ENCODE measurements around the gene TMEM88.

DNA sequence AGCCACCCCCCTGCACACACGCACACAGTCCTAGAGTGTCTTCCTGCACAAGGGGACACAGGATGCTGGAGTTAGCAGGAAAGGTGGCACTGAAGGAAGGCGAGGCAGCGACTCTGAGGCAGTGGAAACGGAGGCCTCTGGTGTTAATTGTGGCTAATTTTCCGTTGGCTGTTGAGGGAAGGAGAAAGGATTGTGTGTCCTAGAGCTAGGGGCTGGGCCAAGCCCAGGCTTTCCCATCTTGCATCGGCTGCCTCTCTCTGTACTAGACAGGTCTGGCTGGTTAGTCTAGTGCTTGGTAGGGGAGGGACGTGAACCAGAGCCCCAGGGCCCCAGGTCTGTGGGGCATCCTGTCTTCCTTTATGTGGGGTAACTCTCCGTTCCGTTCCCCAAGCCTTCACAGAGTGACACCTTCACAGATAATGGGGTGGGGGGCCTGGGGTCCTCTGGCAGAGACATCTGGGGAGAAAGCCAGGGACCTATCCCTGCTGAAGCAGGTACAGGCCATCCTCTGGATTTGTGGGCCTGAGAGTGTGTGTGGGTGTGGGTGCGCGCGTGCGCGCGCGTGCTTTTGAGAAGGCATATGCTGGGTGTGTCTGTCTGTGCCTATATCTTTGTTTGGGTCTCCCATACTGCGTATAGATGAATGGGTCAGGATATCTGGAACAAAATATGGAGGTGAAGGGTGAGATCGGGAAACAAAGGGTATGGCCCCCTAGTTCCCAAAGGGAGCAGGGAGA, 33.5 kb downstream of the TMEM88 start, which contains the start of gene CHD3:
- TF ChIP-seq, protein P1, sequence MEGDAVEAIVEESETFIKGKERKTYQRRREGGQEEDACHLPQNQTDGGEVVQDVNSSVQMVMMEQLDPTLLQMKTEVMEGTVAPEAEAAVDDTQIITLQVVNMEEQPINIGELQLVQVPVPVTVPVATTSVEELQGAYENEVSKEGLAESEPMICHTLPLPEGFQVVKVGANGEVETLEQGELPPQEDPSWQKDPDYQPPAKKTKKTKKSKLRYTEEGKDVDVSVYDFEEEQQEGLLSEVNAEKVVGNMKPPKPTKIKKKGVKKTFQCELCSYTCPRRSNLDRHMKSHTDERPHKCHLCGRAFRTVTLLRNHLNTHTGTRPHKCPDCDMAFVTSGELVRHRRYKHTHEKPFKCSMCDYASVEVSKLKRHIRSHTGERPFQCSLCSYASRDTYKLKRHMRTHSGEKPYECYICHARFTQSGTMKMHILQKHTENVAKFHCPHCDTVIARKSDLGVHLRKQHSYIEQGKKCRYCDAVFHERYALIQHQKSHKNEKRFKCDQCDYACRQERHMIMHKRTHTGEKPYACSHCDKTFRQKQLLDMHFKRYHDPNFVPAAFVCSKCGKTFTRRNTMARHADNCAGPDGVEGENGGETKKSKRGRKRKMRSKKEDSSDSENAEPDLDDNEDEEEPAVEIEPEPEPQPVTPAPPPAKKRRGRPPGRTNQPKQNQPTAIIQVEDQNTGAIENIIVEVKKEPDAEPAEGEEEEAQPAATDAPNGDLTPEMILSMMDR (conservative IDR thresholded peaks at IDR 0.05; ENCODE audit: low read depth, low read length) = no peak
- TF ChIP-seq SMC3 (IDR thresholded peaks at IDR 0.05; ENCODE audit: low read depth, low read length) (no peak), POLR2A (IDR thresholded peaks at IDR 0.05; ENCODE audit: low read depth, low read length) (0 out of 2 replicates have a peak, but pooled peaks have one; percentile 15), MXI1 (IDR thresholded peaks at IDR 0.05; ENCODE audit: borderline replicate concordance, low read depth, low read length) (no peak), CEBPB (IDR thresholded peaks at IDR 0.05; ENCODE audit: low read depth, low read length) (no peak), MAZ (IDR thresholded peaks at IDR 0.05; ENCODE audit: borderline replicate concordance, low read depth, low read length) (no peak), RCOR1 (IDR thresholded peaks at IDR 0.05; ENCODE audit: insufficient replicate concordance, low read length) (no peak), RAD21 (IDR thresholded peaks at IDR 0.05; ENCODE audit: low read length) (no peak), MAFK (IDR thresholded peaks at IDR 0.05; ENCODE audit: low read depth, low read length) (no peak), BHLHE40 (IDR thresholded peaks at IDR 0.05; ENCODE audit: low read depth, low read length) (no peak)
- TF ChIP-seq, protein P2, sequence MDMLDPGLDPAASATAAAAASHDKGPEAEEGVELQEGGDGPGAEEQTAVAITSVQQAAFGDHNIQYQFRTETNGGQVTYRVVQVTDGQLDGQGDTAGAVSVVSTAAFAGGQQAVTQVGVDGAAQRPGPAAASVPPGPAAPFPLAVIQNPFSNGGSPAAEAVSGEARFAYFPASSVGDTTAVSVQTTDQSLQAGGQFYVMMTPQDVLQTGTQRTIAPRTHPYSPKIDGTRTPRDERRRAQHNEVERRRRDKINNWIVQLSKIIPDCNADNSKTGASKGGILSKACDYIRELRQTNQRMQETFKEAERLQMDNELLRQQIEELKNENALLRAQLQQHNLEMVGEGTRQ (IDR thresholded peaks at IDR 0.05; ENCODE audit: low read depth, low read length) = no peak
- TF ChIP-seq, protein P3, sequence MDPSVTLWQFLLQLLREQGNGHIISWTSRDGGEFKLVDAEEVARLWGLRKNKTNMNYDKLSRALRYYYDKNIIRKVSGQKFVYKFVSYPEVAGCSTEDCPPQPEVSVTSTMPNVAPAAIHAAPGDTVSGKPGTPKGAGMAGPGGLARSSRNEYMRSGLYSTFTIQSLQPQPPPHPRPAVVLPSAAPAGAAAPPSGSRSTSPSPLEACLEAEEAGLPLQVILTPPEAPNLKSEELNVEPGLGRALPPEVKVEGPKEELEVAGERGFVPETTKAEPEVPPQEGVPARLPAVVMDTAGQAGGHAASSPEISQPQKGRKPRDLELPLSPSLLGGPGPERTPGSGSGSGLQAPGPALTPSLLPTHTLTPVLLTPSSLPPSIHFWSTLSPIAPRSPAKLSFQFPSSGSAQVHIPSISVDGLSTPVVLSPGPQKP (IDR thresholded peaks at IDR 0.05; ENCODE audit: borderline replicate concordance, low read depth, low read length) = no peak

Data from IMR-90 (cell line).